H1 (cell line): Measurements from ENCODE around the gene WASHC4. TPM values are rescaled to one million over a fixed set of nuclear protein-coding genes. Genes with fewer than 3 reads are reported as not detected.

Experiments used
- CTCF ChIA-PET: fragments of 300-600 bp; sonication (Branson Sonifier 250); formaldehyde crosslinking; loops from one replicate; lab custom pipeline; 2021; ENCODE audit not compliant: partially characterized antibody; lab: Charles Lee
- POLR2A ChIA-PET: fragments of 300-600 bp; sonication (Branson Sonifier 250); formaldehyde crosslinking; loops from one replicate; lab custom pipeline; 2021; ENCODE audit warnings: inconsistent platforms; ENCODE audit not compliant: partially characterized antibody; lab: Charles Lee
- DNase-seq, 2 experiments: peaks; one replicate each; pipeline versions ENCODE4 v3.0.0 to v3.0.0-alpha.2; 2010 to 2022; ENCODE audit warnings: low spot score in 2 of 2, low read depth in 1 of 2, mixed read lengths in 1 of 2
- FAIRE-seq: peaks from 2 replicates; lab custom pipeline; 2011; peaks lifted over from hg19 to GRCh38; lab: Jason Lieb, UNC
- H2AFZ ChIP-seq: 2 replicates; pipeline ENCODE4 v1.8.1; 2012; ENCODE audit warnings: low read length, inconsistent platforms
- H2AK5ac ChIP-seq: 2 replicates; pipeline ENCODE4 v1.6.1; 2013; ENCODE audit warnings: low read depth, low read length
- H2BK120ac ChIP-seq: replicated peaks from 2 replicates; pipeline ENCODE3; 2013; ENCODE audit warnings: low read depth, low read length, inconsistent platforms
- H2BK12ac ChIP-seq: 2 replicates; pipeline ENCODE4 v1.6.1; 2013; ENCODE audit warnings: low read depth, low read length
- H2BK15ac ChIP-seq: 2 replicates; pipeline ENCODE4 v1.6.1; 2013; ENCODE audit warnings: low read length
- H2BK20ac ChIP-seq: 2 replicates; pipeline ENCODE4 v1.6.1; 2013; ENCODE audit warnings: low read length
- H2BK5ac ChIP-seq: 2 replicates; pipeline ENCODE4 v1.6.1; 2013; ENCODE audit warnings: low read depth, low read length
- H3K14ac ChIP-seq: 2 replicates; pipeline ENCODE4 v1.6.1; 2013; ENCODE audit warnings: inconsistent platforms; ENCODE audit not compliant: insufficient read length
- H3K18ac ChIP-seq: 2 replicates; pipeline ENCODE4 v1.6.1; 2013; ENCODE audit warnings: low read length; ENCODE audit errors: extremely low read depth
- H3K23ac ChIP-seq: 2 replicates; pipeline ENCODE4 v1.6.1; 2013; ENCODE audit warnings: inconsistent platforms; ENCODE audit not compliant: insufficient read length
- H3K23me2 ChIP-seq: 2 replicates; pipeline ENCODE4 v1.6.1; 2013; ENCODE audit warnings: low read depth, low read length
- H3K27ac ChIP-seq: 2 replicates; pipeline ENCODE4 v1.6.1; 2011; ENCODE audit warnings: low read depth, low read length, inconsistent platforms
- H3K27me3 ChIP-seq, 4 experiments: replicated peaks in 1 of 4; 1 replicate in 1 of 4; 2 replicates in 3 of 4; pipeline versions ENCODE4 v1.6.1 to v1.8.1; 2011 to 2013; ENCODE audit warnings: low read length in 3 of 4, mild to moderate bottlenecking in 3 of 4, inconsistent platforms in 2 of 4, mixed read lengths in 2 of 4, moderate library complexity in 1 of 4; ENCODE audit not compliant: control insufficient read depth in 3 of 4, insufficient read depth in 3 of 4; ENCODE audit errors: extremely low read depth in 1 of 4
- H3K36me3 ChIP-seq, 4 experiments: 2 replicates each; pipeline versions ENCODE4 v1.6.1 to v1.8.1; 2011 to 2013; ENCODE audit warnings: mild to moderate bottlenecking in 4 of 4, low read length in 3 of 4, moderate library complexity in 2 of 4, control low read depth in 1 of 4, inconsistent platforms in 1 of 4; ENCODE audit not compliant: insufficient read depth in 4 of 4, control insufficient read depth in 2 of 4
- H3K4ac ChIP-seq: replicated peaks from 2 replicates; pipeline ENCODE3; 2013; ENCODE audit warnings: low read length, low read depth, mixed read lengths, inconsistent platforms; ENCODE audit not compliant: insufficient read length
- H3K4me1 ChIP-seq, 4 experiments: replicated peaks in 1 of 4; 1 replicate in 1 of 4; 2 replicates in 3 of 4; pipeline versions ENCODE4 v1.6.1 to v1.8.1; 2011 to 2013; ENCODE audit warnings: low read length in 3 of 4, inconsistent platforms in 2 of 4, mixed read lengths in 1 of 4; ENCODE audit not compliant: insufficient read depth in 4 of 4, control insufficient read depth in 3 of 4
- H3K4me2 ChIP-seq, 2 experiments: 2 replicates each; pipeline versions ENCODE4 v1.6.1 to v1.8.1; 2011 to 2013; ENCODE audit warnings: low read depth in 2 of 2, low read length in 2 of 2, control low read depth in 1 of 2, inconsistent platforms in 1 of 2, mild to moderate bottlenecking in 1 of 2; ENCODE audit not compliant: insufficient read depth in 1 of 2
- H3K4me3 ChIP-seq, 4 experiments: fragments of 200-600, 300-600 bp in 1 of 4; sonication (generic), shearing (Covaris generic), sonication (Bioruptor Twin) in 1 of 4; 2 replicates each; pipeline versions ENCODE4 v1.5.1 to v1.8.1; 2011 to 2016; ENCODE audit warnings: low read length in 4 of 4, low read depth in 3 of 4, control low read depth in 2 of 4, inconsistent platforms in 2 of 4, mild to moderate bottlenecking in 2 of 4, mixed read lengths in 1 of 4, moderate library complexity in 1 of 4; ENCODE audit not compliant: insufficient read depth in 2 of 4; ENCODE audit errors: extremely low read depth in 1 of 4
- H3K56ac ChIP-seq: replicated peaks from 2 replicates; pipeline ENCODE3; 2013; ENCODE audit warnings: low read depth, mild to moderate bottlenecking, mixed read lengths, low read length, inconsistent platforms; ENCODE audit not compliant: insufficient read length
- H3K79me1 ChIP-seq: 2 replicates; pipeline ENCODE4 v1.6.1; 2013; ENCODE audit warnings: low read depth, low read length, control low read depth
- H3K79me2 ChIP-seq, 2 experiments: 2 replicates each; pipeline versions ENCODE4 v1.6.1 to v1.8.1; 2012 to 2013; ENCODE audit warnings: low read length in 2 of 2, mild to moderate bottlenecking in 2 of 2, inconsistent platforms in 1 of 2; ENCODE audit not compliant: insufficient read depth in 2 of 2, control insufficient read depth in 1 of 2
- H3K9ac ChIP-seq, 4 experiments: replicated peaks in 1 of 4; 1 replicate in 1 of 4; 2 replicates in 3 of 4; pipeline versions ENCODE4 v1.6.1 to v1.8.1; 2011 to 2013; ENCODE audit warnings: low read depth in 3 of 4, low read length in 3 of 4, control low read depth in 2 of 4, mild to moderate bottlenecking in 2 of 4, moderate library complexity in 2 of 4, inconsistent platforms in 1 of 4; ENCODE audit errors: extremely low read depth in 1 of 4
- H3K9me3 ChIP-seq, 2 experiments: 2 replicates each; pipeline versions ENCODE4 v1.6.1 to v1.8.1; 2012 to 2013; ENCODE audit warnings: mild to moderate bottlenecking in 2 of 2, moderate library complexity in 2 of 2, control low read depth in 1 of 2, inconsistent platforms in 1 of 2, low read depth in 1 of 2, low read length in 1 of 2, mixed read lengths in 1 of 2; ENCODE audit not compliant: insufficient read depth in 2 of 2
- H4K20me1 ChIP-seq, 2 experiments: replicated peaks in 1 of 2; 2 replicates each; pipeline versions ENCODE3 to v1.8.1; 2011 to 2013; ENCODE audit warnings: inconsistent platforms in 2 of 2, low read length in 2 of 2, mild to moderate bottlenecking in 1 of 2; ENCODE audit not compliant: insufficient read depth in 2 of 2, control insufficient read depth in 1 of 2
- H4K5ac ChIP-seq: 2 replicates; pipeline ENCODE4 v1.6.1; 2013; ENCODE audit warnings: low read length, low read depth, mixed read lengths, inconsistent platforms; ENCODE audit not compliant: insufficient read length
- H4K8ac ChIP-seq: 2 replicates; pipeline ENCODE4 v1.8.0; 2013; ENCODE audit warnings: mild to moderate bottlenecking, moderate library complexity, low read length, inconsistent platforms; ENCODE audit not compliant: insufficient read depth; ENCODE audit errors: extremely low read depth
- H4K91ac ChIP-seq: replicated peaks from 2 replicates; pipeline ENCODE3; 2013; ENCODE audit warnings: low read length, mixed read lengths, inconsistent platforms; ENCODE audit not compliant: insufficient read length
- POU5F1 ChIP-seq: IDR thresholded peaks from 2 replicates; pipeline ENCODE4 v1.6.1; 2011; ENCODE audit warnings: low read depth, mild to moderate bottlenecking, low read length, moderate library complexity
- WGBS, 2 experiments: shearing (Covaris generic) in 1 of 2; methylation state at CpG; one replicate each; pipeline versions ENCODE4 v1.1.6 to v1.1.7; 2013 to 2015; ENCODE audit warnings: low lambda C conversion rate in 2 of 2, mixed read lengths in 2 of 2, inconsistent platforms in 1 of 2, low coverage in 1 of 2, missing lambda C conversion rate in 1 of 2; ENCODE audit not compliant: insufficient replicate concordance in 2 of 2, insufficient coverage in 1 of 2, insufficient read length in 1 of 2; ENCODE audit errors: extremely low coverage in 1 of 2, missing lambda C conversion rate in 1 of 2; 5-methylcytosine and 5-hydroxymethylcytosine counted together
- polyA plus RNA-seq, 7 experiments: library from polyadenylated mRNA; depleted of rRNA in 3 of 7; stranded (reverse) in 5 of 7; unstranded in 2 of 7; fragments of >200 nt in 5 of 7; fragments of 200-250 nt in 2 of 7; gene quantifications; 1 replicate in 5 of 7; 2 replicates in 1 of 7; 4 replicates in 1 of 7; pipeline versions ENCODE4 v1.2.1 to v1.2.3, GENCODE V29; 2011 to 2013; ENCODE audit warnings: missing spikeins in 2 of 7, mixed read lengths in 2 of 7
- total RNA-seq: library from RNA; stranded (reverse); fragmentation: NEBNext Ultra II Directional; extraction: Animal tissue kit (Norgen Biotek cat#: 25700); gene quantifications from 2 replicates; pipeline ENCODE4 v1.2.1, GENCODE V29; 2021

Gene WASHC4
- total and polyA plus RNA-seq, 2 of the 8 experiments (the other 6 are each of a cell fraction or from before 2014, with no cell fraction given), result 13.0 to 38.5 TPM

DNA sequence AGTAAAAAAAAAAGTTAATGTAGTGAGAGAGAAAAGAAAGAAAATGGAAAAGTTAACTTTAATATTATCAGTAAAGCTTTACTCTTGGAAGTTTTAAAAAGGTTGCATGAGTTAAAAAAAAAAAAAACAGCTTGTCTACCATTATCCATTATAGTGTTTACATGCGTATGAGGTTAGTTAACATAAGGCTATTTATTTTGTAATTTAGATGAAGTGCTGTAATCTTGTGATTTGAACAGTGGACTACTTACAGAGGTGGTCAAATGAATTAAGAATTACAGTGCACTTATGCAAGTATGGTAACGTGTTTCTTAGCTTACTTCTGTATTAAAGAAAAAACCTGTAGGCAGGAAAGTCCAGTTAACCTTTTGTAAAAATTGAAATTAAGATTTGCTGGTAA is 30.7 kb downstream of the WASHC4 start:
- POLR2A ChIA-PET, result interaction anchor here (1.4 kb wide), 1 partner anchor 15 kb away, joined by 4 read pairs; no protein-coding TSS in a partner anchor
- no peak for FAIRE-seq
- Histone ChIP-seq H3K23ac (no peak overlapping the region), H2BK15ac (no peak overlapping the region), H3K23me2 (no peaks in the 10 kb centered on the region), H4K5ac (no peak overlapping the region), H3K56ac (no peak overlapping the region), H3K79me2 (no peaks in the 10 kb centered on the region), H3K14ac (no peak overlapping the region), H3K27ac (no peak overlapping the region), H4K91ac (no peak overlapping the region), H3K36me3 (peaks cover 0 to 70% (median 18%) of the 10 kb centered on the region in 4 experiments; a peak in 5 of 8 replicates), H3K18ac (no peak overlapping the region), H3K4ac (no peak overlapping the region), H3K4me1 (no peaks in the 10 kb centered on the region), H3K27me3 (no peaks in the 10 kb centered on the region), H2AK5ac (no peak overlapping the region)
- no peak for DNase-seq
- TF ChIP-seq POU5F1, result no peak
- TF ChIP-seq, all 59 proteins: peak for 0
- WGBS, 2 experiments, result 87% methylated on average over 2 of the region's 2 CpGs; no CpG with 5 or more reads in 1 of the 2 experiments
- Histone ChIP-seq H4K8ac (no peak overlapping the region), H3K79me1 (no peaks in the 10 kb centered on the region), H3K9me3 (no peaks in the 10 kb centered on the region), H2BK12ac (no peak overlapping the region), H3K4me2 (no peak overlapping the region), H2BK20ac (no peak overlapping the region), H2BK5ac (no peak overlapping the region), H2BK120ac (no peak overlapping the region), H2AFZ (no peak overlapping the region), H3K4me3 (no peak overlapping the region), H3K9ac (no peak overlapping the region), H4K20me1 (peaks cover 0 to 2% of the 10 kb centered on the region in 2 experiments)
- CTCF ChIA-PET, result no interaction called here
